SW 1271 (cell line): ENCODE results near the gene PRLR.

Experiments used
- DNase-seq, 2 experiments: peaks; one replicate each; lab custom pipeline; 2025; lab: John Stamatoyannopoulos, UW

Gene PRLR

GRCh38 chr5:35082530-35082929 is 147.8 kb downstream of the PRLR start:
- no peak for DNase-seq

GRCh38 chr5:35081134-35081533 is 149.2 kb downstream of the PRLR start:
- DNase-seq: no peak

GRCh38 chr5:35073160-35073559 is 157.1 kb downstream of the PRLR start:
- DNase-seq: no peak

GRCh38 chr5:35069188-35069587 is 161.1 kb downstream of the PRLR start:
- no peak for DNase-seq

- DNase-seq: no peak
Measured at GRCh38 chr5:35067985-35068384, 162.3 kb downstream of the PRLR start.

GRCh38 chr5:35066260-35066795 is 164.0 kb downstream of the PRLR start:
- DNase-seq: no peak

GRCh38 chr5:35063414-35063813 is 166.9 kb downstream of the PRLR start:
- no peak for DNase-seq

GRCh38 chr5:35061211-35061770 is 169.0 kb downstream of the PRLR start:
- no peak for DNase-seq

GRCh38 chr5:35060236-35060635 is 170.1 kb downstream of the PRLR start:
- DNase-seq: no peak

- DNase-seq: no peak
Measured at GRCh38 chr5:35059251-35059650, 171.0 kb downstream of the PRLR start.

GRCh38 chr5:35058374-35058788 is 171.9 kb downstream of the PRLR start:
- no peak for DNase-seq

- no peak for DNase-seq
Measured at GRCh38 chr5:35056686-35057085, 173.6 kb downstream of the PRLR start.

GRCh38 chr5:35052838-35053237 is 177.4 kb downstream of the PRLR start:
- no peak for DNase-seq

- no peak for DNase-seq
Measured at GRCh38 chr5:35050541-35051126, 179.7 kb downstream of the PRLR start.

GRCh38 chr5:35048910-35049309 is 181.4 kb downstream of the PRLR start:
- no peak for DNase-seq

GRCh38 chr5:35047785-35048404 is 182.4 kb downstream of the PRLR start, which contains the start of gene AGXT2:
AGXT2 (minus strand) TSS chr5:35047949; CDS start chr5:35047892, 57 bp downstream.
- DNase-seq: no peak

- no peak for DNase-seq
Measured at GRCh38 chr5:35046774-35047173, 183.5 kb downstream of the PRLR start.

GRCh38 chr5:35045280-35045679 is 185.0 kb downstream of the PRLR start:
- no peak for DNase-seq

GRCh38 chr5:35044649-35045048 is 185.6 kb downstream of the PRLR start:
- no peak for DNase-seq

- no peak for DNase-seq
Measured at GRCh38 chr5:35042781-35043180, 187.5 kb downstream of the PRLR start.

- DNase-seq: no peak
Measured at GRCh38 chr5:35041261-35041660, 189.0 kb downstream of the PRLR start.

- DNase-seq: no peak
Measured at GRCh38 chr5:35038891-35039290, 191.4 kb downstream of the PRLR start.

GRCh38 chr5:35036536-35036935 is 193.8 kb downstream of the PRLR start:
- no peak for DNase-seq
